ENCODE measurements around the gene SRC. TPM values are rescaled to one million over a fixed set of nuclear protein-coding genes. Genes with fewer than 3 reads are reported as not detected.

SRC gene
- total RNA-seq, 1 experiment from 2014 or later: 55.6 TPM

DNA sequence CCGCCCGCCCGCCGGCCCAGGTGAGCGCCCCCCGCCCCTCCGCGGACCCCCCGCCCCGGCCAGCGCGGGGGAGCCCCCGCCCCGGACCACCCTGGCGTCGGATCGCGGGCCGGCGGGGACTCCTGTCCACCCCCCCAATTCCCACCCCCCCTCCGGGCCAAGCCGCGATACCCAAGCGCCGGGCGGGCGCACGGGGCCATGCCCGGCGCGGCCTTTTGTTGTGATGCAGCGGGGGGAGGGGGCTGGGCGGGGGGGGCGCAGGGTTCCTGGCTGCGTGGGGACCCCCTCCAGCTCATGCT lies 245 bp downstream of the SRC start:
- intact Hi-C loops (cut with micrococcal nuclease): loop anchor here (5.0 kb wide), 2 partner anchors 36 to 49 kb away; no protein-coding TSS in a partner anchor
- H2AFZ ChIP-seq (ENCODE audit: low read length): no peak overlapping the region
- ATAC-seq (peak; percentile 6), DNase-seq (no peak)
- no TSS peak for BruUV-seq (replicated peaks)
- peak overlapping the region; percentile 92 for H3K4me2 ChIP-seq (ENCODE audit: low read length)
- no peaks in the 10 kb centered on the region for H3K27me3 ChIP-seq (ENCODE audit: low read length)
- H3K4me3 ChIP-seq (ENCODE audit: low read length): peak overlapping the region; percentile 70
- peaks cover 58% of the 10 kb centered on the region for H3K79me2 ChIP-seq (ENCODE audit: low read length)
- no peaks in the 10 kb centered on the region for H3K9me3 ChIP-seq (ENCODE audit: low read length)
- peak overlapping the region; percentile 64 for H3K9ac ChIP-seq (ENCODE audit: low read length)
- H3K27ac ChIP-seq (ENCODE audit: low read length): no peak overlapping the region
- H3K4me1 ChIP-seq (ENCODE audit: insufficient read depth, low read length): peaks cover 35% of the 10 kb centered on the region
- H3F3A ChIP-seq (ENCODE audit: low read length, unreplicated experiment): no peaks in the 10 kb centered on the region
- no peaks in the 10 kb centered on the region for H3K9me2 ChIP-seq (replicated peaks; ENCODE audit: low read length)
- TF ChIP-seq EZH2 (IDR thresholded peaks at IDR 0.05; ENCODE audit: low read length, unreplicated experiment) (no peak), EZH2phosphoT487 (IDR thresholded peaks at IDR 0.05; ENCODE audit: borderline replicate concordance, low read length) (no peak)
- TF ChIP-seq, protein P1, sequence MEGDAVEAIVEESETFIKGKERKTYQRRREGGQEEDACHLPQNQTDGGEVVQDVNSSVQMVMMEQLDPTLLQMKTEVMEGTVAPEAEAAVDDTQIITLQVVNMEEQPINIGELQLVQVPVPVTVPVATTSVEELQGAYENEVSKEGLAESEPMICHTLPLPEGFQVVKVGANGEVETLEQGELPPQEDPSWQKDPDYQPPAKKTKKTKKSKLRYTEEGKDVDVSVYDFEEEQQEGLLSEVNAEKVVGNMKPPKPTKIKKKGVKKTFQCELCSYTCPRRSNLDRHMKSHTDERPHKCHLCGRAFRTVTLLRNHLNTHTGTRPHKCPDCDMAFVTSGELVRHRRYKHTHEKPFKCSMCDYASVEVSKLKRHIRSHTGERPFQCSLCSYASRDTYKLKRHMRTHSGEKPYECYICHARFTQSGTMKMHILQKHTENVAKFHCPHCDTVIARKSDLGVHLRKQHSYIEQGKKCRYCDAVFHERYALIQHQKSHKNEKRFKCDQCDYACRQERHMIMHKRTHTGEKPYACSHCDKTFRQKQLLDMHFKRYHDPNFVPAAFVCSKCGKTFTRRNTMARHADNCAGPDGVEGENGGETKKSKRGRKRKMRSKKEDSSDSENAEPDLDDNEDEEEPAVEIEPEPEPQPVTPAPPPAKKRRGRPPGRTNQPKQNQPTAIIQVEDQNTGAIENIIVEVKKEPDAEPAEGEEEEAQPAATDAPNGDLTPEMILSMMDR (conservative IDR thresholded peaks at IDR 0.05; ENCODE audit: low read depth, low read length): no peak
- H4K20me1 ChIP-seq (ENCODE audit: low read length): peaks cover 15% of the 10 kb centered on the region
- ChIA-PET POLR2A (ENCODE audit: unreplicated experiment) (interaction anchor here (0.7 kb wide), 1 partner anchor 37 kb away, joined by 3 read pairs; no protein-coding TSS in a partner anchor), CTCF (no interaction called here)
- H3K36me3 ChIP-seq (ENCODE audit: low read depth, low read length): 0 out of 2 replicates have a peak, but pooled peaks cover 2% of the 10 kb centered on the region

GRCh38 chr20:37346535-37347346 lies 801 bp downstream of the SRC start:
- Histone ChIP-seq H3K9me2 (replicated peaks; ENCODE audit: low read length) (no peaks in the 10 kb centered on the region), H3F3A (ENCODE audit: low read length, unreplicated experiment) (no peaks in the 10 kb centered on the region), H3K27ac (ENCODE audit: low read length) (no peak overlapping the region), H3K4me3 (ENCODE audit: low read length) (peak overlapping the region; percentile 70), H3K9ac (ENCODE audit: low read length) (peak overlapping the region; percentile 37), H3K79me2 (ENCODE audit: low read length) (peaks cover 64% of the 10 kb centered on the region), H2AFZ (ENCODE audit: low read length) (no peak overlapping the region), H4K20me1 (ENCODE audit: low read length) (peaks cover 21% of the 10 kb centered on the region), H3K27me3 (ENCODE audit: low read length) (no peaks in the 10 kb centered on the region), H3K4me2 (ENCODE audit: low read length) (peak overlapping the region; percentile 92), H3K9me3 (ENCODE audit: low read length) (no peaks in the 10 kb centered on the region), H3K4me1 (ENCODE audit: insufficient read depth, low read length) (peaks cover 35% of the 10 kb centered on the region), H3K36me3 (ENCODE audit: low read depth, low read length) (0 out of 2 replicates have a peak, but pooled peaks cover 4% of the 10 kb centered on the region)
- POLR2A ChIA-PET (ENCODE audit: unreplicated experiment): no interaction called here
- TF ChIP-seq, protein P1 (conservative IDR thresholded peaks at IDR 0.05; ENCODE audit: low read depth, low read length): no peak
- TF ChIP-seq EZH2phosphoT487 (IDR thresholded peaks at IDR 0.05; ENCODE audit: borderline replicate concordance, low read length): no peak
- no peak for TF ChIP-seq EZH2 (IDR thresholded peaks at IDR 0.05; ENCODE audit: low read length, unreplicated experiment)
- DNase-seq (no peak), ATAC-seq (peak; percentile 2; the same call in 1 of the 2 replicates)
- CTCF ChIA-PET: no interaction called here
- intact Hi-C loops (cut with micrococcal nuclease): loop anchor here (5.0 kb wide), 2 partner anchors 36 to 49 kb away; no protein-coding TSS in a partner anchor
- TSS peak; percentile 51 for BruUV-seq (replicated peaks)

- Histone ChIP-seq H3K27me3 (ENCODE audit: low read length) (no peaks in the 10 kb centered on the region), H3K4me3 (ENCODE audit: low read length) (peak overlapping the region; percentile 70), H3K79me2 (ENCODE audit: low read length) (peaks cover 70% of the 10 kb centered on the region), H3K27ac (ENCODE audit: low read length) (no peak overlapping the region), H3K4me2 (ENCODE audit: low read length) (peak overlapping the region; percentile 92), H3K9me2 (replicated peaks; ENCODE audit: low read length) (no peaks in the 10 kb centered on the region), H3K9ac (ENCODE audit: low read length) (peak overlapping the region; percentile 37; the same call in 1 of the 2 replicates), H3K4me1 (ENCODE audit: insufficient read depth, low read length) (peaks cover 35% of the 10 kb centered on the region), H4K20me1 (ENCODE audit: low read length) (peaks cover 24% of the 10 kb centered on the region), H3F3A (ENCODE audit: low read length, unreplicated experiment) (no peaks in the 10 kb centered on the region), H3K9me3 (ENCODE audit: low read length) (no peaks in the 10 kb centered on the region), H3K36me3 (ENCODE audit: low read depth, low read length) (0 out of 2 replicates have a peak, but pooled peaks cover 4% of the 10 kb centered on the region), H2AFZ (ENCODE audit: low read length) (no peak overlapping the region)
- ChIA-PET CTCF (no interaction called here), POLR2A (ENCODE audit: unreplicated experiment) (no interaction called here)
- intact Hi-C loops (cut with micrococcal nuclease): loop anchor here (5.0 kb wide), 2 partner anchors 35 to 50 kb away; no protein-coding TSS in a partner anchor
- TF ChIP-seq EZH2 (IDR thresholded peaks at IDR 0.05; ENCODE audit: low read length, unreplicated experiment): no peak
- TF ChIP-seq EZH2phosphoT487 (IDR thresholded peaks at IDR 0.05; ENCODE audit: borderline replicate concordance, low read length): no peak
- TF ChIP-seq, protein P1 (conservative IDR thresholded peaks at IDR 0.05; ENCODE audit: low read depth, low read length): no peak
- no TSS peak for BruUV-seq (replicated peaks)
- no peak for ATAC-seq
- no peak for DNase-seq
Measured at GRCh38 chr20:37347347-37347823, 1.4 kb downstream of the SRC start.

All from PC-3 (cell line).